ENCODE data around the gene RNF32. TPM values are rescaled to one million over a fixed set of nuclear protein-coding genes. Genes with fewer than 3 reads are reported as not detected.

RNF32 gene
- total and polyA plus RNA-seq, 4 donors: 0.59 to 1.3 (median 0.72) TPM

- no peak for TF ChIP-seq HNF4A (conservative IDR thresholded peaks at IDR 0.05)
- no peak for TF ChIP-seq MAX (IDR thresholded peaks at IDR 0.05)
- TF ChIP-seq FOXA2 (IDR thresholded peaks at IDR 0.05): no peak
- no peak for TF ChIP-seq YY1 (IDR thresholded peaks at IDR 0.05)
- TF ChIP-seq HNF4G (IDR thresholded peaks at IDR 0.05): no peak
- Histone ChIP-seq H3K4me1 (ENCODE audit: control insufficient read depth in 4 of 4, insufficient read depth in 4 of 4, low read length in 3 of 4) (no peaks in the 10 kb centered on the region), H3K36me3 (ENCODE audit: control insufficient read depth in 4 of 4, insufficient read depth in 3 of 4, low read depth in 1 of 4, low read length in 3 of 4) (peaks cover 4 to 19% (median 12%) of the 10 kb centered on the region in 4 donors), H3K4me3 (ENCODE audit: low read depth in 1 of 3, low read length in 3 of 3) (no peak overlapping the region), H3K9ac (ENCODE audit: low read depth in 1 of 2, low read length in 2 of 2) (no peak overlapping the region), H3K9me3 (ENCODE audit: control insufficient read depth in 4 of 4, low read length in 3 of 4) (no peaks in the 10 kb centered on the region), H3K27ac (ENCODE audit: low read depth in 1 of 2, low read length in 2 of 2) (no peak overlapping the region), H3K27me3 (ENCODE audit: control insufficient read depth in 4 of 4, insufficient read depth in 4 of 4, low read length in 3 of 4) (no peaks in the 10 kb centered on the region)
- no peak for DNase-seq (ENCODE audit: low spot score)
- WGBS: 93% methylated on average over 4 of the region's 4 CpGs
Measured at GRCh38 chr7:156684661-156685060, 44.1 kb downstream of the RNF32 start.

DNA sequence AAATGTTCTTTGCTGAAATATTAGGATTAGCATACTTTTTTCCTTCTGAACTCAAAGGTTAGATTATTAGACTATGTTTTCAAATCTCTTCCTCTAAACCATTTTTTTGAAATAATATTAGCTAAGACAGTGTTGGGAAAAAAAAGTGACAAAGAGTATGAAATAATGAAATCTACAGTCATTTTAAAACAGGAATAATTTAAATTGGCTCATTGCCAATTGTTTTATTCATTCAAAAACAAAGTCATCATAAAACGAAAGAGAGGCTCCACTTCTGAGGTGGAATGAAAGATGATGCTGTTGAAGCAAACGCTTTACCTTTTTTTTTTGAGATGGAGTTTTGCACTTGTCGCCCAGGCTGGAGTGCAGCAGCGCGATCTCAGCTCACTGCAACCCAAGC is 51.2 kb downstream of the RNF32 start:
- WGBS: 88% methylated on average over 5 of the region's 5 CpGs
- H3K9ac ChIP-seq (ENCODE audit: low read depth in 1 of 2, low read length in 2 of 2): no peak overlapping the region
- no peaks in the 10 kb centered on the region for H3K9me3 ChIP-seq (ENCODE audit: control insufficient read depth in 4 of 4, low read length in 3 of 4)
- no peak overlapping the region for H3K4me3 ChIP-seq (ENCODE audit: low read depth in 1 of 3, low read length in 3 of 3)
- TF ChIP-seq, protein P1, sequence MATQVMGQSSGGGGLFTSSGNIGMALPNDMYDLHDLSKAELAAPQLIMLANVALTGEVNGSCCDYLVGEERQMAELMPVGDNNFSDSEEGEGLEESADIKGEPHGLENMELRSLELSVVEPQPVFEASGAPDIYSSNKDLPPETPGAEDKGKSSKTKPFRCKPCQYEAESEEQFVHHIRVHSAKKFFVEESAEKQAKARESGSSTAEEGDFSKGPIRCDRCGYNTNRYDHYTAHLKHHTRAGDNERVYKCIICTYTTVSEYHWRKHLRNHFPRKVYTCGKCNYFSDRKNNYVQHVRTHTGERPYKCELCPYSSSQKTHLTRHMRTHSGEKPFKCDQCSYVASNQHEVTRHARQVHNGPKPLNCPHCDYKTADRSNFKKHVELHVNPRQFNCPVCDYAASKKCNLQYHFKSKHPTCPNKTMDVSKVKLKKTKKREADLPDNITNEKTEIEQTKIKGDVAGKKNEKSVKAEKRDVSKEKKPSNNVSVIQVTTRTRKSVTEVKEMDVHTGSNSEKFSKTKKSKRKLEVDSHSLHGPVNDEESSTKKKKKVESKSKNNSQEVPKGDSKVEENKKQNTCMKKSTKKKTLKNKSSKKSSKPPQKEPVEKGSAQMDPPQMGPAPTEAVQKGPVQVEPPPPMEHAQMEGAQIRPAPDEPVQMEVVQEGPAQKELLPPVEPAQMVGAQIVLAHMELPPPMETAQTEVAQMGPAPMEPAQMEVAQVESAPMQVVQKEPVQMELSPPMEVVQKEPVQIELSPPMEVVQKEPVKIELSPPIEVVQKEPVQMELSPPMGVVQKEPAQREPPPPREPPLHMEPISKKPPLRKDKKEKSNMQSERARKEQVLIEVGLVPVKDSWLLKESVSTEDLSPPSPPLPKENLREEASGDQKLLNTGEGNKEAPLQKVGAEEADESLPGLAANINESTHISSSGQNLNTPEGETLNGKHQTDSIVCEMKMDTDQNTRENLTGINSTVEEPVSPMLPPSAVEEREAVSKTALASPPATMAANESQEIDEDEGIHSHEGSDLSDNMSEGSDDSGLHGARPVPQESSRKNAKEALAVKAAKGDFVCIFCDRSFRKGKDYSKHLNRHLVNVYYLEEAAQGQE (IDR thresholded peaks at IDR 0.05): no peak
- no peaks in the 10 kb centered on the region for H3K27me3 ChIP-seq (ENCODE audit: control insufficient read depth in 4 of 4, insufficient read depth in 4 of 4, low read length in 3 of 4)
- peaks cover 2 to 6% (median 3%) of the 10 kb centered on the region in 4 donors for H3K4me1 ChIP-seq (ENCODE audit: control insufficient read depth in 4 of 4, insufficient read depth in 4 of 4, low read length in 3 of 4)
- peaks cover 0 to 3% (median under 1%) of the 10 kb centered on the region in 4 donors for H3K36me3 ChIP-seq (ENCODE audit: control insufficient read depth in 4 of 4, insufficient read depth in 3 of 4, low read depth in 1 of 4, low read length in 3 of 4)
- no peak for DNase-seq (ENCODE audit: low spot score)
- no peak overlapping the region for H3K27ac ChIP-seq (ENCODE audit: low read depth in 1 of 2, low read length in 2 of 2)

DNA sequence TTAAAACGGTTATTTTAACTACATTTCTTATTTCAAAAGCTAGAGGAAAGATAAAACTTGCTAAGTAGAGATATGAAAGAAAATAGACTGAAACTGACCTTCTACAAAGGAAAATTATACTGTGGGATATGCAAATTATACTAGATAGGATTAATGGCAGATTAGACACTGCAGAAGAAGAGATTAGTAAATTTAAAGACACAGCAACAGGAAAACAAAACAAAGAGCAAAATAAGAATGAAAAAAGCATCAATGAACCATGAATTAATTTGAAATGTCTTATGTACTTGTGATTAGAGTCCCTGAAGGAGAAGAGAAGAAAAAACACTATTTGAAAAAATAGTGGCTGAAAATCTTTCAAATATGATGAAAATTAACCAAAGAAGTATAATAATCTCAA is 52.3 kb downstream of the RNF32 start:
- no peak overlapping the region for H3K27ac ChIP-seq (ENCODE audit: low read depth in 1 of 2, low read length in 2 of 2)
- DNase-seq (ENCODE audit: low spot score): no peak
- WGBS: 88% methylated on average over 1 of the region's 1 CpG
- peaks cover 0 to 3% (median under 1%) of the 10 kb centered on the region in 4 donors for H3K36me3 ChIP-seq (ENCODE audit: control insufficient read depth in 4 of 4, insufficient read depth in 3 of 4, low read depth in 1 of 4, low read length in 3 of 4)
- no peak overlapping the region for H3K4me3 ChIP-seq (ENCODE audit: low read depth in 1 of 3, low read length in 3 of 3)
- no peaks in the 10 kb centered on the region for H3K9me3 ChIP-seq (ENCODE audit: control insufficient read depth in 4 of 4, low read length in 3 of 4)
- peaks cover 2 to 6% (median 3%) of the 10 kb centered on the region in 4 donors for H3K4me1 ChIP-seq (ENCODE audit: control insufficient read depth in 4 of 4, insufficient read depth in 4 of 4, low read length in 3 of 4)
- no peaks in the 10 kb centered on the region for H3K27me3 ChIP-seq (ENCODE audit: control insufficient read depth in 4 of 4, insufficient read depth in 4 of 4, low read length in 3 of 4)
- no peak overlapping the region for H3K9ac ChIP-seq (ENCODE audit: low read depth in 1 of 2, low read length in 2 of 2)
- TF ChIP-seq SP1 (IDR thresholded peaks at IDR 0.05) (no peak), GABPA (IDR thresholded peaks at IDR 0.05 in 1 of 2, conservative IDR thresholded peaks at IDR 0.05 in 1 of 2) (no peak), NR2F2 (IDR thresholded peaks at IDR 0.05) (no peak), HNF4G (IDR thresholded peaks at IDR 0.05) (no peak), EGR1 (IDR thresholded peaks at IDR 0.05; ENCODE audit: low read depth in 2 of 2) (no peak), RAD21 (IDR thresholded peaks at IDR 0.05) (no peak), TAF1 (conservative IDR thresholded peaks at IDR 0.05) (no peak), MAX (IDR thresholded peaks at IDR 0.05) (no peak), ZBTB33 (IDR thresholded peaks at IDR 0.05) (no peak), FOXA2 (IDR thresholded peaks at IDR 0.05) (no peak), CTCF (IDR thresholded peaks at IDR 0.05; ENCODE audit: low read depth, low read length, missing input control) (no peak), RXRA (IDR thresholded peaks at IDR 0.05) (no peak), JUND (IDR thresholded peaks at IDR 0.05) (no peak), HNF4A (conservative IDR thresholded peaks at IDR 0.05) (no peak)
- TF ChIP-seq, protein P1 (IDR thresholded peaks at IDR 0.05): no peak
